Keratinocyte (primary cell): ENCODE measurements around the gene DIAPH2. TPM values are rescaled to one million over a fixed set of nuclear protein-coding genes. Genes with fewer than 3 reads are reported as not detected.

Source experiments
- DNase-seq: peaks from one replicate; pipeline ENCODE4 v3.0.0-alpha.2; 2011; ENCODE audit warnings: low read depth, missing footprints, low spot score
- FAIRE-seq: peaks from 2 replicates; lab custom pipeline; 2011; peaks lifted over from hg19 to GRCh38; lab: Jason Lieb, UNC
- H2AFZ ChIP-seq: 2 replicates; pipeline ENCODE4 v1.6.0; 2012; ENCODE audit warnings: low read length, control low read depth, inconsistent platforms; ENCODE audit not compliant: control insufficient read depth
- H3K27ac ChIP-seq: 2 replicates; pipeline ENCODE4 v1.5.1; 2011; ENCODE audit warnings: low read length; ENCODE audit not compliant: control insufficient read depth, insufficient read depth
- H3K27me3 ChIP-seq: 3 replicates; pipeline ENCODE4 v1.6.0; 2011; ENCODE audit warnings: low read length; ENCODE audit not compliant: control insufficient read depth, insufficient read depth; ENCODE audit errors: extremely low read depth
- H3K36me3 ChIP-seq, 2 experiments: 2 replicates in 1 of 2; 3 replicates in 1 of 2; pipeline ENCODE4 v1.5.1; 2011; ENCODE audit warnings: low read length in 2 of 2, mild to moderate bottlenecking in 1 of 2; ENCODE audit not compliant: control insufficient read depth in 2 of 2, insufficient read depth in 2 of 2; ENCODE audit errors: extremely low read depth in 1 of 2
- H3K4me1 ChIP-seq: 3 replicates; pipeline ENCODE4 v1.5.1; 2011; ENCODE audit warnings: low read length; ENCODE audit not compliant: control insufficient read depth, insufficient read depth; ENCODE audit errors: extremely low read depth
- H3K4me2 ChIP-seq: 3 replicates; pipeline ENCODE4 v1.6.0; 2011; ENCODE audit warnings: low read depth, low read length; ENCODE audit not compliant: control insufficient read depth, insufficient read depth; ENCODE audit errors: extremely low read depth
- H3K4me3 ChIP-seq, 3 experiments: fragments of 200-600 bp in 1 of 3; sonication (generic) in 1 of 3; 2 replicates in 2 of 3; 3 replicates in 1 of 3; pipeline ENCODE4 v1.5.1; 2011 to 2016; ENCODE audit warnings: low read length in 3 of 3, mild to moderate bottlenecking in 3 of 3, control low read depth in 2 of 3, inconsistent platforms in 1 of 3, low read depth in 1 of 3, mixed read lengths in 1 of 3, mixed run types in 1 of 3, moderate library complexity in 1 of 3; ENCODE audit not compliant: control insufficient read depth in 2 of 3, insufficient read depth in 2 of 3; ENCODE audit errors: extremely low read depth in 1 of 3
- H3K79me2 ChIP-seq: 2 replicates; pipeline ENCODE4 v1.6.0; 2012; ENCODE audit warnings: low read length; ENCODE audit not compliant: control insufficient read depth, insufficient read depth
- H3K9ac ChIP-seq: 3 replicates; pipeline ENCODE4 v1.6.0; 2011; ENCODE audit warnings: low read length; ENCODE audit not compliant: control insufficient read depth, insufficient read depth; ENCODE audit errors: extremely low read depth
- H3K9me1 ChIP-seq: 3 replicates; pipeline ENCODE4 v1.6.0; 2011; ENCODE audit warnings: low read length; ENCODE audit not compliant: control insufficient read depth, insufficient read depth; ENCODE audit errors: extremely low read depth
- H3K9me3 ChIP-seq: 2 replicates; pipeline ENCODE4 v1.5.1; 2012; ENCODE audit warnings: low read depth, low read length; ENCODE audit not compliant: control insufficient read depth
- H4K20me1 ChIP-seq: 3 replicates; pipeline ENCODE4 v1.6.0; 2011; ENCODE audit warnings: low read length; ENCODE audit not compliant: control insufficient read depth, insufficient read depth; ENCODE audit errors: extremely low read depth
- CTCF ChIP-seq, 3 experiments: IDR thresholded peaks in 1 of 3; conservative IDR thresholded peaks in 1 of 3; optimal IDR thresholded peaks in 1 of 3; 2 replicates in 2 of 3; 3 replicates in 1 of 3; pipeline versions ENCODE3 to v1.5.1; 2011; ENCODE audit warnings: low read length in 3 of 3, mild to moderate bottlenecking in 3 of 3, moderate library complexity in 2 of 3, control low read depth in 1 of 3, inconsistent platforms in 1 of 3; ENCODE audit not compliant: insufficient read depth in 2 of 3; ENCODE audit errors: extremely low read depth in 1 of 3
- EZH2 ChIP-seq: IDR thresholded peaks from one replicate; pipeline ENCODE4 v1.6.1; 2012; ENCODE audit warnings: inconsistent platforms, mild to moderate bottlenecking, low read length, moderate library complexity
- dilution Hi-C: fragments of 300-500 bp; cut with MboI; formaldehyde crosslinking; loops from one replicate; pipeline ENCODE4 v1.7.0; 2020; ENCODE audit warnings: low sequenced_read_pairs; ENCODE audit not compliant: extremely low pct_ligation_motif_present
- polyA plus RNA-seq, 5 experiments: library from polyadenylated mRNA; depleted of rRNA in 3 of 5; stranded (reverse) in 3 of 5; stranded (forward) in 1 of 5; unstranded in 1 of 5; fragments of >200 nt; gene quantifications; 1 replicate in 1 of 5; 2 replicates in 3 of 5; 3 replicates in 1 of 5; pipeline versions ENCODE4 v1.2.1 to v1.2.3, GENCODE V29; 2011 to 2012; ENCODE audit warnings: missing spikeins in 2 of 5, low read depth in 1 of 5, low replicate concordance in 1 of 5

Gene DIAPH2
- polyA plus RNA-seq, 1 donor (not counting 4 experiments of a cell fraction or from before 2014, with no cell fraction given): 7.4 TPM

DNA sequence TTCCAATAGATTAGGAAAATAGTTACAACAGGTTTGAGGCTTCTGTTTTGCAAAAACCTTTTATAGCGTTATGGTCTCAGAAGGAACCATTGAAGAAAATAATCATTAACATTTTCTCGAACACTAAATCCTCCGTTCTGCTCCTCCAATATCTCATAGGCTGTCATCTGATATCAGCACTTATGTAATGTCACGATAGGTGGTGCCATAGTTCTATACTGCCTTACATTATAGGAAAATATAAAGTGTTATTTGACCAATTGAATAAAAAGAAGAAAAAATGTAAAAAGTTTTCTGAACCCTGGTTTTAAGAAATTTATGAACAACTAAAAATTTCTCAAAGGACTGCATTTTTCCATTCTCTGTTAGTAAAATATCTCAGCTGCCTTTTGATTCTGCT, 490.5 kb downstream of the DIAPH2 start:
- H3K4me2 ChIP-seq: no peak overlapping the region
- no peak for DNase-seq
- no peak for FAIRE-seq
- no peaks in the 10 kb centered on the region for H3K9me1 ChIP-seq
- H3K4me3 ChIP-seq: no peak overlapping the region
- H3K79me2 ChIP-seq: no peaks in the 10 kb centered on the region
- H3K27me3 ChIP-seq: no peaks in the 10 kb centered on the region
- no peaks in the 10 kb centered on the region for H4K20me1 ChIP-seq
- H3K9ac ChIP-seq: no peak overlapping the region
- no peak overlapping the region for H3K27ac ChIP-seq
- dilution Hi-C loops: no loop called here
- TF ChIP-seq CTCF (optimal IDR thresholded peaks at IDR 0.05 in 1 of 3, IDR thresholded peaks at IDR 0.05 in 1 of 3, conservative IDR thresholded peaks at IDR 0.05 in 1 of 3; ENCODE audit: extremely low read depth in 1 of 3, insufficient read depth in 2 of 3, low read length in 3 of 3): no peak
- TF ChIP-seq EZH2: no peak
- no peak overlapping the region for H2AFZ ChIP-seq
- no peaks in the 10 kb centered on the region for H3K9me3 ChIP-seq
- H3K36me3 ChIP-seq: no peaks in the 10 kb centered on the region
- H3K4me1 ChIP-seq: no peaks in the 10 kb centered on the region

- H3K9me3 ChIP-seq: no peaks in the 10 kb centered on the region
- no peak overlapping the region for H3K4me2 ChIP-seq
- H3K9ac ChIP-seq: no peak overlapping the region
- H2AFZ ChIP-seq: no peak overlapping the region
- DNase-seq (no peak), FAIRE-seq (no peak)
- no peaks in the 10 kb centered on the region for H3K4me1 ChIP-seq
- no peaks in the 10 kb centered on the region for H3K36me3 ChIP-seq
- no peaks in the 10 kb centered on the region for H4K20me1 ChIP-seq
- H3K4me3 ChIP-seq: no peak overlapping the region
- H3K9me1 ChIP-seq: no peaks in the 10 kb centered on the region
- TF ChIP-seq EZH2 (no peak), CTCF (optimal IDR thresholded peaks at IDR 0.05 in 1 of 3, IDR thresholded peaks at IDR 0.05 in 1 of 3, conservative IDR thresholded peaks at IDR 0.05 in 1 of 3; ENCODE audit: extremely low read depth in 1 of 3, insufficient read depth in 2 of 3, low read length in 3 of 3) (no peak)
- H3K79me2 ChIP-seq: no peaks in the 10 kb centered on the region
- dilution Hi-C loops: no loop called here
- H3K27ac ChIP-seq: no peak overlapping the region
- no peaks in the 10 kb centered on the region for H3K27me3 ChIP-seq
Observed at GRCh38 chrX:97189668-97190067, 505.0 kb downstream of the DIAPH2 start.
